GM19351 (cell line): ENCODE data around the gene ADIPOR1.
"Not testable (repeated sequence)": the region's sequence is repeated elsewhere in the genome, so short reads cannot be mapped to it uniquely, and the experiment has no call there.

Experiments
- ATAC-seq: cut with Tn5 transposase; IDR thresholded peaks from one replicate; pipeline ENCODE4 v1.9.1; 2021; ENCODE audit warnings: mild to moderate bottlenecking, moderate library complexity; ENCODE audit not compliant: unreplicated experiment

Gene ADIPOR1, protein sequence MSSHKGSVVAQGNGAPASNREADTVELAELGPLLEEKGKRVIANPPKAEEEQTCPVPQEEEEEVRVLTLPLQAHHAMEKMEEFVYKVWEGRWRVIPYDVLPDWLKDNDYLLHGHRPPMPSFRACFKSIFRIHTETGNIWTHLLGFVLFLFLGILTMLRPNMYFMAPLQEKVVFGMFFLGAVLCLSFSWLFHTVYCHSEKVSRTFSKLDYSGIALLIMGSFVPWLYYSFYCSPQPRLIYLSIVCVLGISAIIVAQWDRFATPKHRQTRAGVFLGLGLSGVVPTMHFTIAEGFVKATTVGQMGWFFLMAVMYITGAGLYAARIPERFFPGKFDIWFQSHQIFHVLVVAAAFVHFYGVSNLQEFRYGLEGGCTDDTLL

GRCh38 chr1:202957733-202958543, at the start of gene ADIPOR1:
Gene ADIPOR1, minus strand, starts transcription at chr1:202958312. Its CDS starts 7,242 bp downstream, at chr1:202951070.
- ATAC-seq, result peak; percentile 98

DNA sequence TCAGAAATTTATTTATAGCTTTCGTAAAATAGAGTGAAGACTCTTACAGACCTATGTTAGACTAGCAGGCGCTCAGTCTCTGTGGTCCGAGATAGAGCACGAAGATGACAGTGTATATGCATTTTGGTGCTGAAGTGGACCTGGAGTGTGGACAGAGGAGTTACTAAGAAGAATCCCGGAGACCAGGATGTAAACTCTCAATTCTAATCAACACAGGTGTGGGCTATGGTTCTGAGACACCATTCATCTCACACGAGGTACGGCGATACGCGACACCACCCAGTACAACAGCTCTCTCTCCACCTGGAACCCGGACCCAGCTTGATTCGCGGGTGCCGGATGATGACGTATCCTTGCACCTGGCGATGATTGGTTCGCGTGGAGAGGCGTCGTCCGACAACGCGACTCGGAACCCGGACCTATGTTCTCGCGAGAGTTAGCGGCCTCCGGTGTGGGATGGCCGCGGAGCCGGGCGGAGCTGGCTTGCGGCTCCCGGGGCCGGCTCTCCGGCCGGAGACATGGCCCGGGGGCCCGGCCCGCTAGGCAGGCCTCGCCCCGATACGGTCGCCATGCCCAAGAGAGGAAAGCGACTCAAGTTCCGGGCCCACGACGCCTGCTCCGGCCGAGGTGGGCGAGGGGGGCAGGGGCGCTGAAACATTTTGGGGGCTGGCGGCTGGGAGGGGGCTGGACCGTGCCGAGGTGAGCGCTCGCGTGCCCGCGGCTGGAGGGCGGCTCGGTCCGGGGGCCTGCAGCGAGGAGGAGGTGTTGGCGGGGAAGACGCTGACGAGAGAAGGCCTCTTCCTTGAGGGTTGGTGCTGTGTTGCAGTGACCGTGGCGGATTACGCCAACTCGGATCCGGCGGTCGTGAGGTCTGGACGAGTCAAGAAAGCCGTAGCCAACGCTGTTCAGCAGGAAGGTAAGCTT, 49.1 kb upstream of the ADIPOR1 start, which contains the start of gene TMEM183A:
Gene TMEM183A, plus strand, starts transcription at position 427 of the 924 bp plus-strand sequence. Its CDS starts 92 bp downstream, at position 519.
- peak; percentile 88 for ATAC-seq

DNA sequence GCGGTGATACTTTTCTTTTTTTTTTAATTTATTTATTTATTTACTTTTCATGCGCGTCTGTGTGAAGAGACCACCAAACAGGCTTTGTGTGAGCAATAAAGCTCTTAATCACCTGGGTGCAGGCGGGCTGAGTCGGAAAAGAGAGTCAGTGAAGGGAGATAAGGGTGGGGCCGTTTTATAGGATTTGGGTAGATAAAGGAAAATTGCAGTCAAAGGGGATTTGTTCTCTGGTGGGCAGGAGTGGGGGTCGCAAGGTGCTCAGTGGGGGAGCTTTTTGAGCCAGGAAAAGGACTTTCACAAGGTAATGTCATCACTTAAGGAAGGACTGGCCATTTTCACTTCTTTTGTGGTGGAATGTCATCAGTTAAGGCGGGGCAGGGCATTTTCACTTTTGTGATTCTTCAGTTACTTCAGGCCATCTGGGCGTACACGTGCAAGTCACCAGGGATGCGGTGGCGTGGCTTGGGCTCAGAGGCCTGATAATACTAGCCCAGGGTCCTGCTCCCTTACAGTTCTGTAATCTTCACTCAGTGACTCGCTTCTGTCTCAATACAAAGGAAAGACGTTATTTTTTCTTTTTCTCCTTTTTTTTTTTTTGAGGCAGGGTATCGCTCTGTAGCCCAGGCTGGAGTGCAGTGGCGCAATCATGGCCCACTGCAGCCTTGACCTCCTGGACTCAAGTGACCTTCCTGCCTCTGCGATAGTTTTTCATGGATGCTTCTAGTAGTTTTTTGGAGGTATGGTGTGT, 47.5 kb upstream of the ADIPOR1 start:
- ATAC-seq, result not testable (repeated sequence)

- no peak for ATAC-seq
These were observed 44.8 kb upstream of the ADIPOR1 start for GRCh38 chr1:203002951-203003350.

GRCh38 chr1:203001986-203002385, 43.9 kb upstream of the ADIPOR1 start:
- ATAC-seq, result no peak

DNA sequence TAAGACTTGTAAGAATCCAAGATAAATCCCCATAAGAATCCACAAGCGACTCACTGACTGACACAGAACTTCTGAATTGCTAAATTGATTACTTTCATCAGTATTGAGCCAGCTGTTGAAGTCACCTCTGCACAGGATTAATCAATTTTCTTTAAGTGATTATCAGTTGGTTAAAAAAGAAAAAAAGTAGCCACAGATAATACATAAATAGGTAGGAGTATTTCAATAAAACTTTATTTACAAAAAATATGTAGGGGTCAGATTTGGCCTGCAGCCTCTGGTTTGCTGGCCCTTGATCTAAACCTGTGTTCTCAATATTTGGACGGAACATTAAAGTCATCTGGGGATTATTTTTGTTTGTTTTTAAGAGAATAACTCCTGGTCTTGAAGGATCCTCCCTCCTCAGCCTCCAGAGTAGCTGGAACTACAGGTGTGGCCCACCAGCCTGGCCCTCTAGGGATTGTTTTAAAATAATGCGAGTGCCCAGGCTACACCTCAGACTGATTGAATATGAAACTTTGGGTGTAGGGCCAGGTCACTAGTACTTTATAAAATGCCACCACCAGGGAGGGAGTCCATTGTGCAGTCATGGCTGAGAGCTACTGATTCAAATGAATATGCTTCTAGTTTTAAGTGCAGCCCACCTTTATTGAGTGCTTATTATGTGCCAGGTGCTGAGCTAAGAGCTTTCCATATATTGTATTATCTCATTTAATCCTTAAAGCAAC, 42.3 kb upstream of the ADIPOR1 start:
- no peak for ATAC-seq

- ATAC-seq, result no peak
These were observed 41.0 kb upstream of the ADIPOR1 start for GRCh38 chr1:202998836-202999750.

DNA sequence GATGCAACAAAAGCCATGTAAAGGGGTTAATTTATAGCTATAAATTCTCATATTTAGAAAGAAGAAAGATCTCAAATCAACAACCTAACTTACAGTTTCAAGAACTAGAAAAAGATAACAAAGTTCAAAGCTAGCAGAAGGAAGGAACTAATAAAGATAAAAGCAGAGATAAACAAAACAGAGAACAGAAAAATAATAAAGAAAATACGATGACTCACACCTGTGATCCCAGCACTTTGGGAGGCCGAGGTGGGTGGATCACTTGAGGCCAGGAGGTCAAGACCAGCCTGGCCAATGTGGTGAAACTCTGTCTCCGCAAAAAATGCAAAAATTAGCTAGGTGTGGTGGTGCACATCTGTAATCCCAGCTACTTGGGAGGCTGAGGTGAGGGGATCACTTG, 36.6 kb upstream of the ADIPOR1 start:
- no peak for ATAC-seq

GRCh38 chr1:202991112-202991511, 33.0 kb upstream of the ADIPOR1 start:
- no peak for ATAC-seq

DNA sequence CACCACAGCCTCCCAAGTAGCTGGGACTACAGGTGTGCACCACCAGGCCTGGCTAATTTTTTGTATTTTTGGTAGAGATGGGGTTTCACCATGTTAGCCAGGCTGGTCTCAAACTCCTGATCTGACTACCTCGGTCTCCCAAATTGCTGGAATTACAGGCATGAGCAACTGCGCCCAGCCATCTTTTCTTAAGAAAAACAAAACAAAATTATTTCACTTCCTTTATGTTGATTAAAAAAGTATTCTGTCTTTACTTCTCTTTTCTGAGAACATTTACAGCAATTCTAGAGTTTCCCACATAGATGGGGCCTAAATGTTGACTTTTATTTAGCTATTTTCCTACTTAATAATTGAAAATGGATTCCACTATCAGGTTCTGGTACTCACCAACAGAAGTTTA, 31.8 kb upstream of the ADIPOR1 start:
- ATAC-seq, result no peak

DNA sequence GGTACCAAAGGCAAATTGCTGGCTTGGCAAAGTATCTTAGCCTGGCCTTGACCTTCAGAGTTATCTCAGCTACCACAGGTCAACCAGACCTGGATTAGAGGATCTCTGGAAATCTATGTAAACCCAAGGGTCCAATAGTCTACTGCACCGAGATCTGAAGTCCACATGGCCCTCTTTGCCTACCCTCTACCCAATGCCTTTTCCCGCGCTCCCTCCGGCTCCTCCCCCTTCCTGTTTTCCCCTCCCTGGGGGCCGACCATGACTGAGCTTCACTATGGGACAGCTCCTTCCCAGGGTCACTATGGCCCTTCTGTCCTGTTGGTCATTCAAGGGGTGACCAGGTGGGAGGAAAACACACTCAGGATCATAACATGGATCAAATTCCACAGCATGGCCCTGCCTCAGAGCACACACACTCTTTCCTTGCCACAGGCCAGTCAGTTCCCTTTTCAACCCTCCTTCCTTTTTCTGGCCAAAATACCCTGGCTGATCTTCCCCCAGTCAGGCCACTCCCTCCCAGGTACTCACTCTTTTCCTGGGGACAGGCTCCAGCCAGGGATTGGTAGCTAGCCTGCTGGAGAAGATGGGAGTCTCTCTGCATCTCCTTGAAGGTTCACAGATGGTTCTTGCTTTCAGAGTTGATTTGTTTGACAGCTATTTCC, 29.9 kb upstream of the ADIPOR1 start:
- no peak for ATAC-seq

DNA sequence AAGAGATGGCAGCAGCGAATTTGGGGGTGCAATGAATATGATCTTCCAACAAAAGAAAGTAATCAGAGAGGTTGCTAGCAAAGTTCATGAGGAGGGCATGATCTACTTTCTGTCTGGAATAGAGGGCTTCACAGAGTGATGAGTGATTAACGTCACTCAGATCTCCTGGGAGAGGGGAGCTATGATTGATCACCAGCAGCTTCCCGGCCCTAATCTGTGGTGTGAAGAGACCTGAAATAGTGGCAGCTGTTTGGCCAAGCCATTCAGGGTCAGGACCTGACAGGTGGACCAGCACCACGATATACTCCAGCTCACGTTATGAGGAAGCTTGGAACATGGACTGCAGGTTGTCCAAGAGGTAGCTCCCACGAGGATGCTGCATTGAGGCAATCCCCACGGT, 29.1 kb upstream of the ADIPOR1 start:
- no peak for ATAC-seq

DNA sequence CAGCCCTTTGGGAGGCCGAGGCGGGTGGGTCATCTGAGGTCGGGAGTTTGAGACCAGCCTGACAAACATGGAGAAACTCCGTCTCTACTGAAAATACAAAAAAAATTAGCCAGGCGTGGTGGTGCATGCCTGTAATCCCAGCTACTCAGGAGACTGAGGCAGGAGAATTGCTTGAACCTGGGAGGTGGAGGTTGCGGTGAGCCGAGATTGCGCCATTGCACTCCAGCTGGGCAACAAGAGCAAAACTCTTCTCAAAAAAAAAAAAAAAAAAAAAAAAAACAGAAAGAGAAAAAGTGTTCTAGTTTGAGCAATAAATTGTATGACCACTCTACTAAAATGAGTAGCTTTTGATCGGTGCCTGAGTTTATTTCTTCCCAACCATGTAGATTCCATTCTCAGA, 28.0 kb upstream of the ADIPOR1 start:
- not testable (repeated sequence) for ATAC-seq

DNA sequence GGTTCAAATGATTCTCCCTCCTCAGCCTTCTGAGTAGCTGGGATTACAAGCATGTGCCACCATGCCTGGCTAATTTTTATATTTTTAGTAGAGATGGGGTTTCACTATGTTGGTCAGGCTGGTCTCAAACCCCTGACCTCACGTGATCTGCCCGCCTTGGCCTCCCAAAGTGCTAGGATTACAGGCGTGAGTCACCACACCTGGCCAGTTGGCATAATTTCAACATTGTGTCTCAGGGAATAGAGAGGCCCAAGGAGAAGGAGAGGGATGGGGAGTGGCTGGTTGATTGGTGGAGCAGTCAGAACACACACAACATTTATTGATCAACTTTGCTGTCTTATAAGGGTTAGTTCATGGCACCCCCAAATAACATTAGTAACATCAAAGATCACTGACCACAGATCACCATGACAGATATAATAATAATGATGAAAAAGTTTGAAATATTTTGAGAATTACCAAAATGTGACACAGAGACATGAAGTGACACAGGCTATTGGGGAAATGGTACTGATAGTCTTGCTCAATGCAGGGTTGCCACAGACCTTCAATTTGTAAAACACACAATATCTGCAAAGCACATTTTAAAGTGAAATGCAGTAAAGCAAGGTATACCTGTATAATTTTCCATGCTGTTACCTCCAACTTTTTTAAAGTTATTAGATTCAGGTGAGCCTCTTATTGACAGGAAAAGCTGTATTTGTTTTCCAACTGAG, 24.8 kb upstream of the ADIPOR1 start:
- no peak for ATAC-seq

DNA sequence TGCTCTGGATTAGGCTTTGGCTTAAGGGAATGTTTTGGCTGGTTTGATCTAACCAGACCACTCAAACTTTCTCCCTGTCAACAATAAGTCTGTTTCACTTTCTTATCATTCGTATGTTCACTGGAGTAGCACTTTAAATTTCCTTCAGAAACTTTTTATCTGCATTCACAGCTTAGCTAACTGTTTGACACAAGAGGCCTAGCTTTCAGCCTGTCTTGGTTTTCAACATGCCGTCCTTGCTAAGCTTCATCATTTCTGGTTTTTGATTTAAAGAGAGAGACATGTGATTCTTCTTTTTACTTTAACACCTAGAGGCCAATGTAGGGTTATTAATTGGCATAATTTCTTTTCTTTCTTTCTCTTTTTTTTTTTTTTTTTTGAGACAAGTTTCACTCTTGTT, 23.8 kb upstream of the ADIPOR1 start:
- no peak for ATAC-seq

GRCh38 chr1:202979459-202979858, 21.3 kb upstream of the ADIPOR1 start:
- ATAC-seq, result no peak

DNA sequence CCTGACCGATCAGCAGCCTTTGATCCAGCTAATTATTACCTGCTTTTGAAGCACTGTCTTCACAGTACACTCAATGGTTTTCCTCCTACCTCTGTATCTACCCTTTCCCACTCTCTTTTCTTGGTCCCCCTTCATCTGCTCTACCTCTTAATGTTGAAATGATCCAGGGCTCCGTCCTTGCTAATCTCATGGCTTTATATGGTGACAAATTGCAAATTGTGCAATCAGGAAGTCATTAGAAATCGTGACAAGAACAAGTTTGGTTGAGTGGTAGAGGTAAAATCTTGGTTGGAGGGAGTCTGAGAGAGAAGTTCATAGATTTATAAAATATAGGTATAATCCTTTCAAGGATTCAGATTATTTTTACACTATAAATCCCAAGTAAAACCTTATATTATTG, 18.5 kb upstream of the ADIPOR1 start:
- ATAC-seq, result no peak
